CD4-positive, alpha-beta memory T cell (primary cell): ENCODE measurements around the gene GEN1. TPM values are rescaled to one million over a fixed set of nuclear protein-coding genes. Genes with fewer than 3 reads are reported as not detected.

ENCODE experiments used
- CTCF ChIA-PET: fragments of 350-600 bp; sonication (Branson Sonifier 250); formaldehyde crosslinking; loops from one replicate; lab custom pipeline; 2021; ENCODE audit warnings: inconsistent platforms; ENCODE audit not compliant: partially characterized antibody; lab: Charles Lee
- POLR2A ChIA-PET: fragments of 350-600 bp; sonication (Branson Sonifier 250); formaldehyde crosslinking; loops from one replicate; lab custom pipeline; 2021; ENCODE audit not compliant: partially characterized antibody; lab: Charles Lee
- DNase-seq, 5 donors: peaks; one replicate each; pipeline versions ENCODE4 v3.0.0 to v3.0.0-alpha.2; 2020 to 2022; ENCODE audit warnings: mixed read lengths in 1 of 5
- H3K27ac ChIP-seq: one replicate; pipeline ENCODE4 v1.7.0; 2013; ENCODE audit warnings: low read depth, low read length
- H3K27me3 ChIP-seq: 2 replicates; pipeline ENCODE4 v1.7.0; 2013; ENCODE audit warnings: mild to moderate bottlenecking, low read length, moderate library complexity; ENCODE audit not compliant: insufficient read depth
- H3K36me3 ChIP-seq: 2 replicates; pipeline ENCODE4 v1.7.0; 2013; ENCODE audit warnings: mild to moderate bottlenecking, low read length, moderate library complexity; ENCODE audit not compliant: insufficient read depth
- H3K4me1 ChIP-seq: 2 replicates; pipeline ENCODE4 v1.7.0; 2013; ENCODE audit warnings: mild to moderate bottlenecking, low read length, moderate library complexity; ENCODE audit not compliant: insufficient read depth
- H3K4me3 ChIP-seq, 2 donors: one replicate each; pipeline ENCODE4 v1.7.0; 2013; ENCODE audit warnings: low read length in 2 of 2, mild to moderate bottlenecking in 1 of 2
- H3K9me3 ChIP-seq, 2 donors: one replicate each; pipeline ENCODE4 v1.7.0; 2013; ENCODE audit warnings: low read length in 2 of 2, control low read depth in 1 of 2; ENCODE audit not compliant: control insufficient read depth in 1 of 2
- H3K27ac Mint-ChIP-seq, 7 donors: one replicate each; pipeline ENCODE4 v1.8.0; 2020 to 2021; ENCODE audit warnings: mixed read lengths in 7 of 7, mild to moderate bottlenecking in 6 of 7, inconsistent platforms in 3 of 7, moderate library complexity in 3 of 7
- H3K27me3 Mint-ChIP-seq, 2 donors: one replicate each; pipeline ENCODE4 v1.8.0; 2020 to 2021; ENCODE audit warnings: mixed read lengths in 2 of 2
- H3K36me3 Mint-ChIP-seq, 2 donors: one replicate each; pipeline ENCODE4 v1.8.0; 2020 to 2021; ENCODE audit warnings: mixed read lengths in 2 of 2, inconsistent platforms in 1 of 2, mild to moderate bottlenecking in 1 of 2
- H3K4me1 Mint-ChIP-seq, 4 donors: one replicate each; pipeline ENCODE4 v1.8.0; 2020 to 2021; ENCODE audit warnings: mixed read lengths in 4 of 4, mild to moderate bottlenecking in 1 of 4
- H3K4me3 Mint-ChIP-seq, 8 donors: one replicate each; pipeline ENCODE4 v1.8.0; 2020 to 2021; ENCODE audit warnings: mixed read lengths in 8 of 8, mild to moderate bottlenecking in 7 of 8, moderate library complexity in 6 of 8, inconsistent platforms in 3 of 8
- H3K9me3 Mint-ChIP-seq, 8 donors: one replicate each; pipeline ENCODE4 v1.8.0; 2020 to 2021; ENCODE audit warnings: mixed read lengths in 8 of 8, mild to moderate bottlenecking in 5 of 8, inconsistent platforms in 3 of 8, moderate library complexity in 1 of 8
- intact Hi-C: fragments of 100-400 bp; cut with micrococcal nuclease; formaldehyde crosslinking; loops from one replicate; pipeline ENCODE4 v1.15.1; 2023
- polyA plus RNA-seq, 2 donors: library from polyadenylated mRNA; unstranded; fragments of 300-500 nt; fragmentation: Illumina TruSeq; gene quantifications; one replicate each; pipeline ENCODE4 v1.2.3, GENCODE V29; 2021
- total RNA-seq, 2 experiments: library from RNA; stranded (reverse); gene quantifications; one replicate each; pipeline ENCODE4 v1.2.3, GENCODE V29; 2021

The GEN1 gene
- total and polyA plus RNA-seq, 4 experiments from 2014 or later, result 0.22 to 6.2 (median 3.4) TPM

GRCh38 chr2:17736989-17737388, 16.9 kb upstream of the GEN1 start:
- H3K4me1 ChIP-seq, result no peaks in the 10 kb centered on the region
- Mint-ChIP-seq H3K36me3 (peaks cover 49 to 53% of the 10 kb centered on the region in 2 donors), H3K27ac (peak overlapping the region in 1 of 7 donors; percentile 25)

GRCh38 chr2:17740203-17740602, 13.7 kb upstream of the GEN1 start:
- peaks cover 16% of the 10 kb centered on the region for H3K36me3 ChIP-seq
- CTCF ChIA-PET, result no interaction called here

More at GRCh38 chr2:17736989-17737388, 16.9 kb upstream of the GEN1 start:
- Mint-ChIP-seq H3K9me3 (no peaks in the 10 kb centered on the region), H3K4me3 (no peak overlapping the region), H3K27me3 (no peaks in the 10 kb centered on the region), H3K4me1 (peaks cover 0 to 6% (median 2%) of the 10 kb centered on the region in 4 donors)
- DNase-seq, result no peak
- Histone ChIP-seq H3K36me3 (peaks cover 16% of the 10 kb centered on the region), H3K27me3 (no peaks in the 10 kb centered on the region), H3K27ac (no peak overlapping the region), H3K9me3 (no peaks in the 10 kb centered on the region), H3K4me3 (no peak overlapping the region)
- ChIA-PET POLR2A (no interaction called here), CTCF (no interaction called here)
- intact Hi-C loops, result no loop called here

GRCh38 chr2:17747684-17748452, 6.1 kb upstream of the GEN1 start:
- CTCF ChIA-PET, result interaction anchor here (1.0 kb wide), 1 partner anchor 23 kb away, joined by 3 read pairs; no protein-coding TSS in a partner anchor
- POLR2A ChIA-PET, result no interaction called here
- Histone ChIP-seq H3K9me3 (no peaks in the 10 kb centered on the region), H3K4me3 (no peak overlapping the region), H3K27ac (no peak overlapping the region), H3K36me3 (no peaks in the 10 kb centered on the region), H3K27me3 (no peaks in the 10 kb centered on the region), H3K4me1 (peaks cover 19% of the 10 kb centered on the region)
- H3K36me3 Mint-ChIP-seq, result peaks cover 7 to 16% of the 10 kb centered on the region in 2 donors
- H3K27me3 Mint-ChIP-seq, result no peaks in the 10 kb centered on the region
- peaks cover 12 to 22% (median 16%) of the 10 kb centered on the region in 4 donors for H3K4me1 Mint-ChIP-seq
- H3K4me3 Mint-ChIP-seq, result no peak overlapping the region
- peak overlapping the region in 1 of 7 donors; percentile 37 for H3K27ac Mint-ChIP-seq
- no peaks in the 10 kb centered on the region for H3K9me3 Mint-ChIP-seq
- intact Hi-C loops, result no loop called here
- DNase-seq, result no peak

More at GRCh38 chr2:17740203-17740602, 13.7 kb upstream of the GEN1 start:
- no peak for DNase-seq
- peaks cover 48 to 56% of the 10 kb centered on the region in 2 donors for H3K36me3 Mint-ChIP-seq
- no peaks in the 10 kb centered on the region for H3K9me3 ChIP-seq
- intact Hi-C loops, result no loop called here
- H3K27ac Mint-ChIP-seq, result peak overlapping the region in 2 of 7 donors; percentile 36 to 72
- POLR2A ChIA-PET, result no interaction called here
- peaks cover 0 to 6% (median 2%) of the 10 kb centered on the region in 4 donors for H3K4me1 Mint-ChIP-seq
- no peaks in the 10 kb centered on the region for H3K27me3 Mint-ChIP-seq
- H3K9me3 Mint-ChIP-seq, result no peaks in the 10 kb centered on the region
- H3K4me3 Mint-ChIP-seq, result no peak overlapping the region
- no peak overlapping the region for H3K27ac ChIP-seq
- H3K4me1 ChIP-seq, result no peaks in the 10 kb centered on the region
- no peak overlapping the region for H3K4me3 ChIP-seq
- no peaks in the 10 kb centered on the region for H3K27me3 ChIP-seq

- H3K27me3 Mint-ChIP-seq, result no peaks in the 10 kb centered on the region
- H3K4me3 ChIP-seq, result no peak overlapping the region
- H3K27ac ChIP-seq, result no peak overlapping the region
- intact Hi-C loops, result no loop called here
- ChIA-PET POLR2A (no interaction called here), CTCF (no interaction called here)
- H3K4me1 ChIP-seq, result peaks cover 22% of the 10 kb centered on the region
- no peak overlapping the region for H3K4me3 Mint-ChIP-seq
- H3K27ac Mint-ChIP-seq, result no peak overlapping the region
- peaks cover 14 to 25% (median 18%) of the 10 kb centered on the region in 4 donors for H3K4me1 Mint-ChIP-seq
- no peak for DNase-seq
- no peaks in the 10 kb centered on the region for H3K27me3 ChIP-seq
- H3K36me3 ChIP-seq, result no peaks in the 10 kb centered on the region
- H3K9me3 Mint-ChIP-seq, result no peaks in the 10 kb centered on the region
- no peaks in the 10 kb centered on the region for H3K9me3 ChIP-seq
- peaks cover 7 to 14% of the 10 kb centered on the region in 2 donors for H3K36me3 Mint-ChIP-seq
Measured at GRCh38 chr2:17748745-17749144, 5.2 kb upstream of the GEN1 start.

GRCh38 chr2:17749753-17750438, 4.0 kb upstream of the GEN1 start:
- DNase-seq, result no peak
- no peaks in the 10 kb centered on the region for H3K9me3 ChIP-seq

GRCh38 chr2:17752246-17752645, 1.7 kb upstream of the GEN1 start:
- Mint-ChIP-seq H3K27ac (peak overlapping the region in 5 of 7 donors; percentile 41 to 95 (median 94)), H3K9me3 (no peaks in the 10 kb centered on the region), H3K4me1 (peaks cover 19 to 34% (median 24%) of the 10 kb centered on the region in 4 donors), H3K4me3 (peak overlapping the region in 7 of 8 donors; percentile 90 to 97 (median 94)), H3K27me3 (no peaks in the 10 kb centered on the region), H3K36me3 (peaks cover 0 to 9% of the 10 kb centered on the region in 2 donors)
- H3K27me3 ChIP-seq, result no peaks in the 10 kb centered on the region
- peaks cover 31% of the 10 kb centered on the region for H3K4me1 ChIP-seq
- H3K27ac ChIP-seq, result no peak overlapping the region
- no peak overlapping the region for H3K4me3 ChIP-seq
- POLR2A ChIA-PET, result no interaction called here
- CTCF ChIA-PET, result no interaction called here
- intact Hi-C loops, result no loop called here
- no peaks in the 10 kb centered on the region for H3K36me3 ChIP-seq
- H3K9me3 ChIP-seq, result no peaks in the 10 kb centered on the region
- DNase-seq, result no peak

More at GRCh38 chr2:17749753-17750438, 4.0 kb upstream of the GEN1 start:
- no peaks in the 10 kb centered on the region for H3K9me3 Mint-ChIP-seq
- H3K27ac Mint-ChIP-seq, result peak overlapping the region in 6 of 7 donors; percentile 3 to 90 (median 56)
- intact Hi-C loops, result no loop called here
- no peak overlapping the region for H3K4me3 ChIP-seq
- ChIA-PET POLR2A (no interaction called here), CTCF (interaction anchor here (1.7 kb wide), 1 partner anchor 26 kb away, joined by 3 read pairs; no protein-coding TSS in a partner anchor)
- H3K4me1 ChIP-seq, result peaks cover 28% of the 10 kb centered on the region
- H3K36me3 ChIP-seq, result no peaks in the 10 kb centered on the region
- H3K27ac ChIP-seq, result no peak overlapping the region
- H3K36me3 Mint-ChIP-seq, result peaks cover 2 to 12% of the 10 kb centered on the region in 2 donors
- peak overlapping the region in 4 of 8 donors; percentile 12 to 33 (median 22) for H3K4me3 Mint-ChIP-seq
- H3K27me3 Mint-ChIP-seq, result no peaks in the 10 kb centered on the region
- H3K27me3 ChIP-seq, result no peaks in the 10 kb centered on the region
- peaks cover 17 to 31% (median 23%) of the 10 kb centered on the region in 4 donors for H3K4me1 Mint-ChIP-seq
